Hippocampal formation (tissue), 2 donors: ENCODE data around the gene NFAM1.

Source experiments
- DNase-seq, 2 donors: peaks; one replicate each; lab custom pipeline; 2025; lab: John Stamatoyannopoulos, UW

The NFAM1 gene

DNA sequence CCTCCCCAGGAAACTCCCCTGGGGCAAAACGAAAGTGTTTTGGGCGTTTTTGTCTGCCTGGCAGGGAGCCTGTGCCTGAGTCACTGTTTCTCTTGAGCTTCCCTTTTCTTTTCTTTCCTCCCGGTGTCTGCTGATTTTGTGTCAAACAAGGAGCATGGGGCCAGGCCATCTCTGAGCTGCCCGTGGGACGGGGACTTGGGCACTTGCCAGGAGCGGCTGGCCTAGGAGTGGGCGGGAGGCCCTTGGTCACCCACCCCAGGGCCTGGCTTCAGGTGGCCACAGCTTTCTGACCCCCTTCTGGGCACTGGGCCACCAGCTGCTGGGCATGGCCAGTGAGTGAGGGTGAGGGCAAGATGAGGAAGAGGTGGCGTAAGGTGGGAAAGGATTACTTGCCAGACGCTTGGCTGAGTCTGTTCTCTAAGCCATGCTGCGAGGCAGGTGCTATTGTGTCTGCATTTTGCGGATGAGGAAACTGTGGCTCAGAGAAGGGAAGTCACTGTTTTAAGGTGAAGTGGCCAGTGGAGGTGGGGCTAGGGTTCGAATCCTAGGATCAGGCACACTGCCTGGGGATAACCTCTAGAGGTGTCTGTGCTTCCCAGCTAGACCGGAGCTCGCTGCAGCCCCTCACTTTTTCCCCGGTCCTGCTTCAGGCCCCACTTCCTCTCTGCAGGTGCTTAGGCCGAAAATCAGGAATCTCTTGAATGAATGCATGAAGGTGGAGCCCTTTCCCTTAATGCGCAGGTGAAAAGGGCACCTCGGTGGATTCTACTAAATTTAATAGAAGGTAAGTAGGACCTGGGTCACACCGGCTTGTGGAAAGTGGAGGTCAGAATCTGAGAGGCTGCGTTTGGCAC lies 7.8 kb upstream of the NFAM1 start:
- peak in 1 of 2 donors; percentile 11 for DNase-seq

DNA sequence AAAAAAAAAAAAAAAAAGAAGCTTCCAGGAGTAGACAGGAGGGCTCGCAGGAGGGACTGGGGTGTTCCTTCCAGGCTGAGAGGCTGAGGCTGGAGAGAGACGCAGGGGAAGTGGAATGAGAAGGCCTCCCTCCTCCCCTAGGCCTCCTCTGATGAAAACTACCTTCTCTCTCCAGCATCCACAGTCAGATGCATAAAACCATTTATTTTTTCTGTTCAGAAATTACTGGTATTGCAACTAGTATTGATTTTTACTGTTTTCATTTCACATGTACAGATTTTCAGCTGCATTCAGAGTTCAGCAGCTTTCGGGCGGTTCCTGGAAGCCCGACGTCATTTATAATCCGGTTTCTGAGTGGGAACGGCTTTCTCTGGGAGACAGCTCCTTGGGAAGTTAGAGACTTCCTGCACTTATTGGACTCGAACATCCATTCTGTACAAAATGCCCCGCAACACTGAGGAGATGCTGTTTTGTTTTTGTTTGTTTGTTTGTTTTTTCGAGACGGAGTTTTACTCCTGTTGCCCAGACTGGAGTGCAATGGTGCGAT lies 6.9 kb upstream of the NFAM1 start:
- DNase-seq = no peak

DNA sequence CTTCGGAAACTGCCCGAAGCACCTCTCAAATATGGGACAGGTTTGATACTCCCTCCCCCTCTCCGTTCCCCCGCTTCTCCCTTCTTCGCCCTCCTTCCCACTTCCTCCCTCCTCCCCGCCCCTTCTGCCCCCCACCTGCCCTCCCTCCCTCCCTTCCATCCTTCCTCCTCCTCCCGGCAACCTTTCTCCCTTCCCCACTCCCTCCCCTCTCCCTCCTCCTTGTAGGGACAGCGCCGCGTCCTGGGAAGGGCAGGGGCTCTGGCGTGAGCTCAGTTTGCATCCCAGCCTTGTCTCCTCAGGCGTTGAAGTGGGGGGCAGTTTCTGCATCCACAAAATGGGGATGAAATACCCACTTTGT lies 6.1 kb upstream of the NFAM1 start:
- DNase-seq = no peak

DNA sequence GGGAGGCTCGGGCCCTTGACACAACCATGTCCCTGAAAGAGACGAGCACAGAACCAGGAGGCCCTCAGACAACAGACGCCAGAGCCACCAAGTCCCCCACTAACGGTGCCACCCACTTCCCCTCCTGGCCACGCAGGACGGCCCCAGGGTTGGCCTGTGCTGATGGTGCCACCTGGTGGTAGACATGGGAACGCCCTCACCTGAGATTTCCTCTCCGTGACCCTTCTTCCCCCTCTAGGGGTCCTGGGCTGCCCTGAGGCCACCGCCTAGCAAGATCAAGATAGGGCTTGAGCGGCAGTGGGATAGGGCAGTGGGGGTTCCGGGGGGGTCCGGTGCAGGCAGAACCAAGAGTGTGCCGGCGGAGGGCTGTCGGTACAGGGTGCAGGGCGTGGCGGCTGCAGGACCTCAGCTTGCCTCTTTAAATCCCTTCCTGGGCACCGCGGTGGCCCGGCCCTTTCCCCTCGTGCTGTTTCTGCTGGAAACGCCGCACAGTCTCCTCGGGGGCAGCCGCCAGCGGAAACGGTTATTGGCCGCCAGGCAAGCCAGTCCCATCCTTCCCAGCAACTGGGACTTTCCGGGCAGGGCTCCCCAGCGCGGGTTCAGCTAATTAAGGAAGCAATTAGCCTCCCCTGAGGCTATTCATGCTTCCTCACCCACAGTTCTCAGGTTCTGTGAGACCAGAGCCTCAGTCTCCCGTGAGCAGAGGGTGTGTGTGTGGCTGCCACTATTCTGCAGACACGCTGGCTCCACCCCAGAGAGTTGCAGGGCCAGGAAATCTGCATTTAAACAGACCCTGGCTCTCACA lies 5.5 kb upstream of the NFAM1 start:
- DNase-seq = peak; percentile 41 to 63

DNA sequence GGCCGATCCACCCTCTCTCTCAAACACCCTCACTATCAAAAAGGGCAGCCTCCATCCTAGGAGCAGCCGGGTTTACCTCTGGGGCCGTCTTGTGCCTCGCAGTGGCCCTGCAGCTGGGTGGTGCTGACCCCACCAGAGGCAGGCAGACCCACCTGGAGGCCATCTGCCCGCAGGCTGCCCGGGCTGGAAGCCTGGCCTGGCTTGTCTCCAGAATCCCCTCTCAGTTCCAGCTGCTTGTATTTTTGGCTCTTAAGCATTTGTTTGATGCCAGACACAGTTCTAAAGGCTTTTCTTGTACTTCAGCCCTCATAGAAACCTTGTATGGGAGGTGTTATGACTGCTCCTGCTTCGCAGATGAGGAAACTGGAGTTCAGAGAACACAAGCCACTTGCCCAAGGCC lies 4.2 kb upstream of the NFAM1 start:
- DNase-seq = no peak

DNA sequence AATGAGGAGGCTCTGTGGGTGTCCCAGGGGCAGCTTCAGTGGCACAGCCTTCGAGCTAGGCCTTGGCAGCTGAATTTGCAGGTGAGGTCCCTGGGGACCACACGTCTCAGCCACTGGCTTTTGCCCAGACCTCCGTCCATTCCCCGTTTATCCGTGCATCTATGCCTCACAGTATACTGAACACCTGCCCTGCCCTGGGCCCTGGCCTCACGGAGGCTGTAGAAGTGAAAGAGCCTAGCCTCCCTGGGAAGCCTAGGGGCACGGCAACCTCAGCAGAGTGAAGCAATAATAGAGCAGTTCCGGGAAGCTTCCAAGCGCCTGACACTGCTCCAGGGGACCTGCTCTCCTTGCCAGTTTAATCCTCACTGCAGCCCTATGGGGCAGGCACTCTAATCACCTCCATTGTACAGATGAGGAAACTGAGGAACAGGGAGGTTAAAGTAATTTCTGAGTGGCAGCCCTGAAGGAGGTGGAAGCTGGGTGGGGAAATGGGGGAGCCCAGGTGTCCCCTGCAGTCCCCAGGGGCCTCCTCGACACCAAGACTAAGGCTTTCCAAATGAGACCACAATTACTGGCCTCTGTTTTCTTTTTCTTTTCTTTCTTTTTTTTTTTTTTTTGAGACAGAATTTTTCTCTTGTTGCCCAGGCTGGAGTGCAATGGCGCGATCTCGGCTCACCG lies 2.7 kb upstream of the NFAM1 start:
- no peak for DNase-seq

DNA sequence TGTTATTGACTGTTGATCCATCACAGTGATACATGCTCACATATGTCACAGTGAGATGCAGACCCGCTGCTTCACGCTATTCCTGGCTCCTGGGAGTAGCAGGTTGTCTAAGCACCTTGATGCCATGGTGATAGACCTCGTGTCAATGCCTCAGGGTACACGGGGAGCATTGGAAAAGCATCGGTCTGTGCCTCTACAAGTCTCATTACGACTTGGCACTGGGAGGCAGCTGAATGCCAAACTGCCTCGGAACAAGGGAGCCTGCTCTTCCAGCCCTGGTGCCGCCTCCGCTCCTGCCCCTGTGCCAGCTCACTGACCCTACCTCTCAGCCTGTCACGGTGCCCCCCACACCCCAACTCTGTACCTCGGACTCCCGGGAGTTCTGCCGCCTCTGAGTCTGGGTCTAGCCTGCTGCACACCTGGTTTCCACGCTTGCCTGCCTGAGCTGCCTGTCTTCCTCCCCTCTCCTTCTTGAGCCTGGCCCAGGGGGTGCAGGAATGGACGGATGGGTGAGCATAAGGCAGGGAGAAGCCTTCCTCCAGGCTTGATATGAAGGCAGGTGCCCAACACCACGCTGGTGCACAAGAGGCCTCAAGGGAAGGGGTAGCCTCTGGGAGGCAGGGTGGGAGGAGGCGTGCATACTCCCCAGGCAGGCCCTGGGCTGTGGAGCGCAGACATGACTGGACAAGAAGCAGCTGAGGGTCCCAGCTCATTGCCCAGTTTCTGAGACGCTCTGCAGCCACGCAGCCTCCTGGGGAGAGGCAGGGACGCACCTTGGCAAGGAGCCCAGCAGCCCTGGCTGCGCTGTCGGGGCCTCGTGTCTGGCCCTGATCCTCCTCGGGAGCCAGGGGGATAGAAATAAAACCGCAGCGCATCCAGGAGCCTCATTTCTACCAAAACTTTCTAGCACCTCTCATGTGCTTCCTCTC lies 1.8 kb upstream of the NFAM1 start:
- no peak for DNase-seq

DNA sequence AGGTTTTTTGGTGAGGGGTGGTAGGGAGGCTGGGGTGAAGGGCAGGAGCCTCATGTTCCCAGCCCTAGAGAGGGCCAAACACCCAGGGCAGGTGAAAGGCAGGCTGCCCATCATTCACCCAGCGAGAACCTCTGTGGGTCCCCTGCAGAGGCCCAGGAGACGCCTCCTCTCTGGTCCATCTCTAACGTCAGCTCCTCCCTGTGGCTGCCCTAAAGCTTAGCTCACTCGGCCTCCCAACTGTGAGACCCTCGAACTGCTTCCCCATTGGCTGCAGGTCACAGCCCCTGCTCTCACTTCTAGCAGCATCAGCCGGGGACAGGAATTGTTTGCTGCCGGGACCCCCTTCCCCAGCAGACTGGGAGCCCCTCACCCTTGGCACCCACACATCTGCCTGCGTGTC lies 615 bp upstream of the NFAM1 start:
- DNase-seq = no peak

DNA sequence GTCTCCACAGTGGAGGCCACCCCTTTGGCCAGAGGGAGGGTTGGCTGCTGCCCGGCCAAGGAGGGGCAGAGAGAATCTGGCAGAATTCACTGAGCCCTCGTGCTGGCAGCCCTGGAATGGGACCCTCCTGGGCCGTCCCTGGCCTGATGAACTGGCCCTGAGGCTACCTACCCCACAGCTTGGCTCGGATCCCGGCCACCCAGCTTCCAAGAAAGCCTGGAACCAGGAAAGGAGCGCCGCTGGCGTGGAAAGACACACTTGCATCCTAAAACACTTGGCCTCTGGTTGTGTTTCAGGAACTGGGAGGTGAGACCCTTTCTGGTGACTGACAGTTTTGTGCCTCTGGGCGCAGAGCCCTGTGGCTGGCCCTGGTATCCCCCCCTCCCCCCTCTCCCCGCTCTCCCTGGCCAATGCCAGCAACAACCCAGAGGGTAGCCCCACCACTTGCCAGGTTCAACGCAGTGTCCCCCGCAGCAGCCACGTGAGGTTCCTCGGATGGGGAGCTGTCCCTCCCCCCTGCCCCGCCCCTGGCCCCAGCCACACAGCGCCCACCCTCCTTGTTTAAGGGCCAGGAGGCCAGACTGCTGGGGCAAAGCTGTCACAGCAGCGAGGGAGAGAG lies 693 bp downstream of the NFAM1 start:
- no peak for DNase-seq

DNA sequence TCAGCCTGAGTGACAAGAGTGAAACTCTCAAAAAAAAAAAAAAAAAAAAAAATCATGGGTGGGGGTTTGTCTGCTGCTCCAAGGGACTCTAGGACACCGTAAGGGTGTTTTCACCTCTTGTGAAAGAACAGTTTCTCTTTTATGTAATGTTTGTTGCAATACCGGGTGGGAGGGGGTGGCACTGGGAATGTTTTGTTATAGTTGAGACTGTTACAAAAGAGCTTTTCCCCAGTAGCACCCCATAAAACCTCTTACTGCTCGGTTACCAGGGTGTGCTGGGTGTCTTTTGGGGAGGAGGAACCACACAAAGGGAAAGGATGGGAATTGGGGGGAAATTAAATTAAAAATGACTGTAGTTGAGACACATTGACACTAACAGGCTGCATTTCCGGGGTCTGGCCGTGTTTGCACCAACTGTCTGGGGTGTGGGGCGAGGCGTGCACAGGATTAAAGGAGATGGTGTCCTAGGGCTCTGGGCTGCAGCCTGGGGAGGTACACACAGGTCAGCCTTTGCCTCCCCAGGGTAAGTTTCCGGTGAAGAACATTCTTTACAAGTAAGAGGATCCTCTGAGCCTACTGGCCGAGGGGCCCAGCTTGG lies 1.6 kb downstream of the NFAM1 start:
- no peak for DNase-seq

DNA sequence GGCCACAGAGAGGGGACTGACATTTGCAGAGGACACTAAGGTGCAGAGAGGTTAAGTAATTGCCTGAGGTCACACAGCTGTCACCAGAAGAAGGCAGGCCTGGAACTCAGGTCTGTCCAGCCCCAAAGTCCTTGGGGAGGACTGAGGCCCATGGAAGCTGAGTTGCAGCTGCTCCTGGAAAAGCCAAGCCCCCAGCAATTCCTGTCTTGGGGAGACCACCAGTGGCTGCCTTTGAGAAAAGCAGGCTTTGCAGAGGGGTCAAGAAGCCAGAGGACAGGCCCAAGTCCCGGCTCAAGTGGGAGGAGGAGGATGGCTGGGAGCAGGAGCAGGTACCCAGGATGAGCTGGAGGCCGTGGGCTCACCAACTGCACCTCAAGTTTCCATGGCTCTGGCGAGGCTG lies 3.4 kb downstream of the NFAM1 start:
- no peak for DNase-seq

DNA sequence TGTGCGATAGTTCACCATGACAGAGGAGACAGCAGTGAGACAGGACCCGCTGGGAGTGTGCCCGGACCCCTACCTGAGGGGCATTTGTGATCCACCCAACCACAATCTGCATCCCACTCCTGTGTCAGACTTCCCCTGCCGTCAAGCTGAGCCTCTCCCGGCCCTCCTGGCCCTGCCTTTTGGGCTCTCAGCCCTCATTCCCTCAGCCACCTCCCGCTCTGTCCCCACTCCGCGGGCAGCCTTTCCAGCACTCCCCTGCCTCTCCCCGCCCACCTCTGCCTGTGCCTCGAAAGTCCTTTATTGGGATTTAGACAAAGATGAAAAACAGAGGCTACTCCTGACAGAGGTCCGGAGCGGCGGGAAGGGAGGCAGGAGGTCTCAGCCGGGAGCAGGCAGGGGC lies 4.2 kb downstream of the NFAM1 start:
- DNase-seq = no peak

DNA sequence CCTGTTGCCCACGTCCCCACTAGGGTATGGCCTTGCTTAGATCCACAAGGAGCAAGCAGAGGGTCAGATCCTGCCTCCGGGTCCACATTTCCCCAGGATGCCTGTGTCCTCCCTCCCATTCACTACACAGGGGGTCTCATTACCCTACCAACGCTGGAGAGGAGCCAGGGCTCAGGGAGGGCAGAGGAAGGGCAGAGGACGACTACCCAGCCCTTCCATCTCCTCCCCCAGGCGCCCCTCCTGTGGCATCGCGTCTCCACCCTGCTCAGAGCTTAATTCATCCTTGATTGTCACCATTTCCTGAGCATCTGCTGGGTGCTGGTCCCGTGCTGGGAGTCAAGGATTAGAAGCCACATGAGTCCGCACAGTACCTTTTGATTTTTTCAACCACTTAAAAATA lies 5.0 kb downstream of the NFAM1 start:
- DNase-seq = no peak

DNA sequence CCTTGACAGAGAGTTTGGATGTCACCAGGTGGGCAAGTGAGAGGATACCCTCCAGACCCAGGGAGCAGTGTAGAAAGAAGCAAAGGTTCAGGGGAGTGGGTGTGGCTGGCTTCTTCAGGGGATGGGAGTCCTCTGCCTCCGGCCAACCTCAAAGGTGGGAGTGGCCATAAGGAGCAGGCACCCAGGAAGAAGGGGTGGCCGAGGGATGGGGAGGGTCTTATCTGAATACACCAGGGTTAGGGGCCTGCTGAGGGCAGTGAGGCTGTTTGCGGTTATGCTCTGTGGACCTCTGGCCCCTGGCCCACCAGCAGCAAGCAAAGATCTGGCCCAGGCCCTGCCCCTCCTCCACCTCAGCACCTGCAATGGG lies 6.2 kb downstream of the NFAM1 start:
- DNase-seq = no peak

DNA sequence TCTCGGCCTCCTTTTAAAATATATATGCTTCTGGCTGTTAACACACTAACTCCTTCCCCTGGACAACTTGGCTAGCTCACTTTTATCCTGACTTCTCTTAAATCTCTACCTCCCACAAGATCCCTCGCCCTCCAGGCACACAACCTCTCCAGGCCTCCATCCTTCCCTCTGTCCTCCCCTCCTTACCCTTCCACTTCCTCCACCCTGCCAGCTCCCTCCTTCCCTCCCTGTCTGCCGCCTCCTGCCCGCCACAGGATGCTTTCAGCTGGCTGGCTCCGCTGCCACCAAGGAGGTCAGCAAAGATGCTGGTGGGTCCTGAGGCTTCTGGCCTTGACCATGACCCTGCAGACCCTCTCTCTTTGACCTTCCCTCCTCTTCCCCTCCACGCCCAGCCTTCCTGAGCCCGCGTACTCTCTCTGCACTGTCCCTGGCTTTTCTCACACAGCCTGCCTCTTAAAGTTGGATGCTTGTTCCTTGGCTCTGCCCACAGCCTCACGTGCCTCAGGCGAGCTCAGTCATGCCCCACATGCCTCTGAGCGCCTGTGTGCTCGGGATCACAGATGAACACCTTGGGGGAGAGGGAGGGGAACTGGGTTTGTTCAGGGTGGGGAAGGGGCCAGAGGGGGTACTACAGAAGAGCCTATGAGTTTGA lies 6.7 kb downstream of the NFAM1 start:
- DNase-seq = no peak

DNA sequence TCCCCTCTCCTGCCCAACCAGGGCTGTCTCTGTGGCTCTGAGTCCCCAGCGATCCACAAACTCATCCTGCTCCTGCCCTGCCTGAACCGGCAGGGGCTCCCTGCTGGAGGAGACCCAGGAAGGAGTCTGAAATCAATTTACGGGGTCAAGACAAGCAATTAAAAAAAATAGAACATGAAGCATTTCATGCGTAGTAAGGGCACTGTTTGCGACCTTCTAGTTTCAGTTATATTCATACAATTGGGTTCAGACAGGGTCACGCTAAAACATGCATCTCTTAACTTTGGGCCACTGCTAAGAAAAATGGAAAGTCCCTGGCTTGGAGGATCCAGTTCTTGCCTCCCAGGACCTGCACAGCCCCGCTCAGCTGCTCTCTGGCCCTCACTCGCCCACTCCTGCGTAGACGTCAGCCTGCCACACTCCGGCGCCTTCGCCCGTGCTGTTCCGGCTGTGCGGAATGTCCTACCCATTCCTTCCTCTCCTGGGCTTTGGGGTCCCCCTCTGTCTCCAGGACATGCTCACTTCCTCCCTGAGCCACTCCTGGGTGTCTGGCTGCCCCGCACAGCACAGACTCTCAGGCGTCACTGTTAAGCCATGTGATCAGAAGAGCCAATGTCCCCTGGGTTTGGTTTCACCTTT lies 12.8 kb downstream of the NFAM1 start:
- no peak for DNase-seq

DNA sequence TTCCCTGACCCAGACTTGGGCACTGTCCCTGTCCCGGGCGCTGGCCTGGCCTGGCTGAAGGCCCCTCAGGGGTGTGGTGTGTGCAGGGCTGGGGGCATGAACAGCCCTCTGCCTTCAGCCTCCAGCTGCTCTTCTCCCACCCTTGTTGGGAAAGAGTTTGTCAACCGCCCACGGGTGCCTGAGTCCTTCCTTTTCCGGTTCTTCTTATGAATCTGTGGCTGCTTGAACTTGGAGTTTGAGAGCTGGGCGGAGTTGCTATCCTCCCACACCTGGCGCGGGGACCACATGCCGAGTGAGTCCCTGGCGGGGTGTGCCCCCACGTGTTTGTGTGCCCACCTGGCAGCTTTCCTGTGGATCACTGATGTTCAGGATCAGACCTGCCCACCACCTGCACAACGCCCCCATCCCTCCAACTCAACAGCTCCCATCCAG lies 13.4 kb downstream of the NFAM1 start:
- no peak for DNase-seq

DNA sequence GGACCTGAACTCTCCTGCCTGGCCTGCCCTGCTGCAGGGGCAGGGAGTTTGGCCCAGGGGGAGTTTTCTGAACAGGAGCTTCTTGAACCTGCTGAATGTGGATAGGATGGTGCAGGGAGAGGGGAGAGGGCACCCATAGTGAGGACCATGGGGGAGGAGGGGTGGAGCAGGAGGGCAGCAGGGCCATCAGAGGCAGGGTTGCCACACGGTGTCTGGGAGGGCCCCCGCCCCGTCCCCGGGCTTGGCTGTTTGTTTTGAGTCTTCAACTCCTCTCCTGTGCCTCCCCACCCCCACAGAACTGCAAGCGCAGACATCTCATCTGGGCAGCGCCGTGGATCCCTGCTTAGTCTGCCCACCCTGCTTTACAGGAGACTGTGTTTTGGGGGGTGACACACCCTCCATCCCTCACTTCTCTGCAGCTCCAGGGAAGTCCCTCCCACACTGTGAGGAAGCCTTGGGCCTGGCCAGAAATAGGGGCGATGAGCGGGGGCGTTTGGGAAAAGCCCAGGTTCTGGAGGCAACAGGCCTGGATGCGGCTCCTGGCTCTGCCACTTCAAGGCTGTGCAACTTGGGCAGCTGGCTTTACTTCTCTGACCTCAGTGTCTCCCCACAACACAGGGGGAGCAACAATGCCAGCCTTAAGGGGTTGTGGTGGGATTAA lies 14.4 kb downstream of the NFAM1 start:
- DNase-seq = no peak

DNA sequence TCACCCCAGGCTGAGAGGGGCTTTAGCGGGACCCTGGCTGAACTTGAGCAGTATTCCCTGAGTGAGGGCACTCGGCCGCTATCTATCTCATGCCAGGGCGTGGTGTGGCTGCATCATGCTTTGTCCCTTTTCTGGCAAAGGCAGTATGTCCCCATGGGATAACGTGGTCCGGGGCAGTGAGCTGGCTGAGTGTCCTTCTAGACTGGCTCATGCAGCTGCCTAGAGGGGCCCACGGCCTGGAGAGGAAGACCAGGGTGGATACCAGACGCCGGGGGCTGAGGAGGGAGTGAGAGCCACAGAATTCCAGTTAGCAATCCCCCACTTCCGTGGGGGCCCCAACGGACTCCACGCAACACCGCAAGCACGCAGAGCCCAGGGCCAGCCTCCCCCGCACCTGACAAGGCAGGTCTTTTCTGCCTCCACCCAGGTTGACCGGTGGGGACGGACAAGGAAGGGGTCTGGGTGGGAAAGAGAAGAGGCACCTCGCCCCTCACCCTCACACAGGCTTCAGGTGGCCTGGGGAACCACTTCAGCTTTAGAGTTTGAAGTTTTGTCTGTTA lies 15.5 kb downstream of the NFAM1 start:
- no peak for DNase-seq
